IPS-20b (cell line): ENCODE measurements around the gene NPAS4.

Experiments
- H3K27ac ChIP-seq: one replicate; pipeline ENCODE4 v1.5.1; 2013; ENCODE audit warnings: low read length
- H3K27me3 ChIP-seq: 2 replicates; pipeline ENCODE4 v1.6.1; 2013; ENCODE audit warnings: mild to moderate bottlenecking, low read length, inconsistent platforms; ENCODE audit not compliant: insufficient read depth
- H3K36me3 ChIP-seq: 2 replicates; pipeline ENCODE4 v1.6.1; 2013; ENCODE audit warnings: low read depth, mild to moderate bottlenecking, inconsistent platforms, low read length, moderate library complexity; ENCODE audit not compliant: insufficient read depth
- H3K4me1 ChIP-seq: 2 replicates; pipeline ENCODE4 v1.6.1; 2013; ENCODE audit warnings: mild to moderate bottlenecking, control low read depth, inconsistent platforms, low read length, moderate library complexity; ENCODE audit not compliant: insufficient read depth
- H3K4me3 ChIP-seq: 2 replicates; pipeline ENCODE4 v1.5.1; 2013; ENCODE audit warnings: mild to moderate bottlenecking, low read length, inconsistent platforms
- H3K9ac ChIP-seq: 2 replicates; pipeline ENCODE4 v1.6.1; 2013; ENCODE audit warnings: low read depth, mild to moderate bottlenecking, inconsistent platforms, low read length, moderate library complexity
- H3K9me3 ChIP-seq: 2 replicates; pipeline ENCODE4 v1.6.1; 2013; ENCODE audit warnings: mild to moderate bottlenecking, low read depth, low read length, inconsistent platforms; ENCODE audit not compliant: insufficient read depth

Gene NPAS4

GRCh38 chr11:66407651-66408050 lies 13.2 kb upstream of the NPAS4 start:
- H3K9me3 ChIP-seq, result no peaks in the 10 kb centered on the region
- H3K27me3 ChIP-seq, result peaks cover 25% of the 10 kb centered on the region
- H3K4me3 ChIP-seq, result no peak overlapping the region
- H3K27ac ChIP-seq, result no peak overlapping the region
- H3K36me3 ChIP-seq, result no peaks in the 10 kb centered on the region; the same call in 1 of the 2 replicates
- H3K9ac ChIP-seq, result no peak overlapping the region
- peaks cover 8% of the 10 kb centered on the region for H3K4me1 ChIP-seq

- Histone ChIP-seq H3K27me3 (peaks cover 22% of the 10 kb centered on the region), H3K4me3 (peak overlapping the region; percentile 74), H3K4me1 (peaks cover 13% of the 10 kb centered on the region), H3K9me3 (no peaks in the 10 kb centered on the region), H3K9ac (peak overlapping the region; percentile 85; the same call in 1 of the 2 replicates), H3K27ac (no peak overlapping the region), H3K36me3 (no peaks in the 10 kb centered on the region; the same call in 1 of the 2 replicates)
Measured at GRCh38 chr11:66408488-66409214, 12.2 kb upstream of the NPAS4 start.

GRCh38 chr11:66409226-66409625 lies 11.6 kb upstream of the NPAS4 start:
- Histone ChIP-seq H3K27ac (peak overlapping the region; percentile 72), H3K9me3 (no peaks in the 10 kb centered on the region), H3K9ac (peak overlapping the region; percentile 85; the same call in 1 of the 2 replicates), H3K36me3 (no peaks in the 10 kb centered on the region; the same call in 1 of the 2 replicates), H3K4me1 (peaks cover 18% of the 10 kb centered on the region), H3K27me3 (peaks cover 20% of the 10 kb centered on the region), H3K4me3 (peak overlapping the region; percentile 74; the same call in 1 of the 2 replicates)

- Histone ChIP-seq H3K9ac (no peak overlapping the region), H3K4me3 (no peak overlapping the region), H3K4me1 (peaks cover 28% of the 10 kb centered on the region), H3K27ac (no peak overlapping the region), H3K9me3 (no peaks in the 10 kb centered on the region), H3K36me3 (no peaks in the 10 kb centered on the region; the same call in 1 of the 2 replicates), H3K27me3 (peaks cover 18% of the 10 kb centered on the region)
Measured at GRCh38 chr11:66410191-66410590, 10.6 kb upstream of the NPAS4 start.

GRCh38 chr11:66411323-66411722 lies 9.5 kb upstream of the NPAS4 start:
- no peak overlapping the region for H3K27ac ChIP-seq
- H3K4me1 ChIP-seq, result peaks cover 28% of the 10 kb centered on the region
- no peaks in the 10 kb centered on the region; the same call in 1 of the 2 replicates for H3K36me3 ChIP-seq
- no peaks in the 10 kb centered on the region for H3K9me3 ChIP-seq
- no peak overlapping the region for H3K9ac ChIP-seq
- H3K27me3 ChIP-seq, result peaks cover 7% of the 10 kb centered on the region
- peak overlapping the region; percentile 43; the same call in 1 of the 2 replicates for H3K4me3 ChIP-seq

GRCh38 chr11:66412110-66412509 lies 8.7 kb upstream of the NPAS4 start:
- Histone ChIP-seq H3K9ac (no peak overlapping the region), H3K4me3 (peak overlapping the region; percentile 43; the same call in 1 of the 2 replicates), H3K9me3 (no peaks in the 10 kb centered on the region), H3K4me1 (peaks cover 28% of the 10 kb centered on the region), H3K27ac (no peak overlapping the region), H3K27me3 (peaks cover 7% of the 10 kb centered on the region), H3K36me3 (no peaks in the 10 kb centered on the region; the same call in 1 of the 2 replicates)

- peaks cover 7% of the 10 kb centered on the region; the same call in 1 of the 2 replicates for H3K27me3 ChIP-seq
Measured at GRCh38 chr11:66413167-66413566, 7.7 kb upstream of the NPAS4 start.

GRCh38 chr11:66414120-66414934 lies 6.5 kb upstream of the NPAS4 start:
- Histone ChIP-seq H3K4me3 (peak overlapping the region; percentile 43; the same call in 1 of the 2 replicates), H3K36me3 (no peaks in the 10 kb centered on the region; the same call in 1 of the 2 replicates), H3K27ac (peak overlapping the region; percentile 41), H3K4me1 (peaks cover 43% of the 10 kb centered on the region), H3K9me3 (no peaks in the 10 kb centered on the region), H3K27me3 (peaks cover 17% of the 10 kb centered on the region), H3K9ac (peak overlapping the region; percentile 61)

More at GRCh38 chr11:66413167-66413566, 7.7 kb upstream of the NPAS4 start:
- no peaks in the 10 kb centered on the region; the same call in 1 of the 2 replicates for H3K36me3 ChIP-seq
- no peak overlapping the region for H3K27ac ChIP-seq
- H3K9ac ChIP-seq, result peak overlapping the region; percentile 61; the same call in 1 of the 2 replicates
- H3K4me1 ChIP-seq, result peaks cover 33% of the 10 kb centered on the region
- H3K4me3 ChIP-seq, result no peak overlapping the region
- no peaks in the 10 kb centered on the region for H3K9me3 ChIP-seq

- no peaks in the 10 kb centered on the region; the same call in 1 of the 2 replicates for H3K36me3 ChIP-seq
- H3K27ac ChIP-seq, result no peak overlapping the region
- H3K27me3 ChIP-seq, result peaks cover 22% of the 10 kb centered on the region
- H3K9me3 ChIP-seq, result no peaks in the 10 kb centered on the region
- no peak overlapping the region for H3K4me3 ChIP-seq
- H3K9ac ChIP-seq, result no peak overlapping the region
- H3K4me1 ChIP-seq, result peaks cover 47% of the 10 kb centered on the region
Measured at GRCh38 chr11:66415423-66415822, 5.4 kb upstream of the NPAS4 start.

- H3K27ac ChIP-seq, result no peak overlapping the region
- peaks cover 34% of the 10 kb centered on the region for H3K27me3 ChIP-seq
- H3K36me3 ChIP-seq, result no peaks in the 10 kb centered on the region; the same call in 1 of the 2 replicates
- H3K4me3 ChIP-seq, result no peak overlapping the region
- H3K9ac ChIP-seq, result no peak overlapping the region
- peaks cover 40% of the 10 kb centered on the region for H3K4me1 ChIP-seq
- H3K9me3 ChIP-seq, result no peaks in the 10 kb centered on the region
Measured at GRCh38 chr11:66417000-66417399, 3.8 kb upstream of the NPAS4 start.

GRCh38 chr11:66418168-66418985 lies 2.5 kb upstream of the NPAS4 start:
- Histone ChIP-seq H3K9ac (peak overlapping the region; percentile 45; the same call in 1 of the 2 replicates), H3K27ac (no peak overlapping the region), H3K4me1 (peaks cover 38% of the 10 kb centered on the region), H3K36me3 (no peaks in the 10 kb centered on the region), H3K27me3 (peaks cover 34% of the 10 kb centered on the region), H3K9me3 (no peaks in the 10 kb centered on the region), H3K4me3 (peak overlapping the region; percentile 29; the same call in 1 of the 2 replicates)
